HepG2 (cell line): Measurements from ENCODE around the gene NEU4. TPM values are rescaled to one million over a fixed set of nuclear protein-coding genes. Genes with fewer than 3 reads are reported as not detected.

Experiments
- CHCHD3 ChIP-seq: sonication (generic); formaldehyde crosslinking; IDR thresholded peaks from 2 replicates; pipeline ENCODE4 v1.8.0; 2022; ENCODE audit warnings: mild to moderate bottlenecking, missing genetic modification reagents, moderate library complexity
- LCORL ChIP-seq, 2 experiments: fragments of 450-650 bp in 1 of 2; sonication (generic) in 1 of 2; formaldehyde crosslinking in 1 of 2; IDR thresholded peaks; 2 replicates each; pipeline versions ENCODE4 v1.5.0 to v1.6.1; 2017 to 2020; ENCODE audit warnings: antibody characterized with exemption in 1 of 2, missing genetic modification reagents in 1 of 2
- MED1 ChIP-seq: sonication (generic); formaldehyde crosslinking; IDR thresholded peaks from 2 replicates; pipeline ENCODE4 v1.4.0; 2020; ENCODE audit warnings: missing genetic modification reagents
- MTF2 ChIP-seq: sonication (generic); formaldehyde crosslinking; IDR thresholded peaks from 2 replicates; pipeline ENCODE4 v1.5.0; 2020; ENCODE audit warnings: missing genetic modification reagents, borderline replicate concordance
- SIN3A ChIP-seq: IDR thresholded peaks from 2 replicates; pipeline ENCODE4 v1.6.1; 2011; ENCODE audit warnings: low read depth, mild to moderate bottlenecking, control low read depth, low read length, borderline replicate concordance
- SRF ChIP-seq: IDR thresholded peaks from 2 replicates; pipeline ENCODE4 v1.6.1; 2011; ENCODE audit warnings: mild to moderate bottlenecking, low read depth, low read length, moderate library complexity
- SRSF9 ChIP-seq: fragments of 200-400 bp; formaldehyde crosslinking; IDR thresholded peaks from 2 replicates; pipeline ENCODE4 v1.6.1; 2018; ENCODE audit warnings: borderline replicate concordance, mild to moderate bottlenecking, low read depth, low read length; ENCODE audit not compliant: insufficient read depth, poor library complexity, severe bottlenecking
- TFAP4 ChIP-seq: sonication (generic); IDR thresholded peaks from 2 replicates; pipeline ENCODE4 v1.6.1; 2016; ENCODE audit warnings: low read depth, borderline replicate concordance
- ZFP1 ChIP-seq: IDR thresholded peaks from 2 replicates; pipeline ENCODE4 v1.6.1; 2016
- ZNF160 ChIP-seq: sonication (generic); formaldehyde crosslinking; IDR thresholded peaks from 2 replicates; pipeline ENCODE4 v1.8.0; 2022; ENCODE audit warnings: mild to moderate bottlenecking, inconsistent platforms, missing genetic modification reagents
- ZNF30 ChIP-seq: sonication (generic); formaldehyde crosslinking; IDR thresholded peaks from 2 replicates; pipeline ENCODE4 v1.5.0; 2020; ENCODE audit warnings: mild to moderate bottlenecking, missing genetic modification reagents
- ZNF441 ChIP-seq: sonication (generic); formaldehyde crosslinking; IDR thresholded peaks from 2 replicates; pipeline ENCODE4 v1.7.0; 2021; ENCODE audit warnings: missing genetic modification reagents, borderline replicate concordance
- ZNF572 ChIP-seq: sonication (generic); formaldehyde crosslinking; IDR thresholded peaks from 2 replicates; pipeline ENCODE4 v1.5.1; 2020; ENCODE audit warnings: mild to moderate bottlenecking, missing genetic modification reagents
- ZNF784 ChIP-seq: sonication (generic); formaldehyde crosslinking; IDR thresholded peaks from 2 replicates; pipeline ENCODE4 v1.5.1; 2020; ENCODE audit warnings: missing genetic modification reagents, mild to moderate bottlenecking, borderline replicate concordance
- ZSCAN22 ChIP-seq: sonication (generic); formaldehyde crosslinking; IDR thresholded peaks from 2 replicates; pipeline ENCODE4 v1.4.0; 2020; ENCODE audit warnings: mild to moderate bottlenecking, missing genetic modification reagents
- polyA plus RNA-seq, 8 experiments: library from polyadenylated mRNA; depleted of rRNA in 3 of 8; stranded (reverse) in 7 of 8; unstranded in 1 of 8; fragments of >200 nt; fragmentation: Illumina TruSeq in 4 of 8; extraction: Trizol in 4 of 8; gene quantifications; 2 replicates each; pipeline versions ENCODE4 v1.2.1 to v1.2.3, GENCODE V29; 2011 to 2016; ENCODE audit warnings: low read depth in 4 of 8, missing spikeins in 1 of 8, mixed read lengths in 1 of 8; ENCODE audit not compliant: insufficient read depth in 1 of 8
- total RNA-seq, 5 experiments: library from RNA; depleted of rRNA; stranded (reverse); fragments of >200 nt; fragmentation: Illumina TruSeq; extraction: Trizol; gene quantifications; 2 replicates each; pipeline ENCODE4 v1.2.3, GENCODE V29; 2016; ENCODE audit warnings: low read depth in 1 of 5
- TF ChIP-seq, protein P1 (sequence below), 2 experiments: sonication (generic) in 1 of 2; formaldehyde crosslinking in 1 of 2; IDR thresholded peaks; 2 replicates each; pipeline versions ENCODE4 v1.6.1 to v1.9.0; 2014 to 2022; ENCODE audit warnings: antibody characterized with exemption in 1 of 2, borderline replicate concordance in 1 of 2, inconsistent platforms in 1 of 2, low read depth in 1 of 2, missing genetic modification reagents in 1 of 2
- TF ChIP-seq, protein P2 (sequence below): sonication (generic); formaldehyde crosslinking; IDR thresholded peaks from 2 replicates; pipeline ENCODE4 v1.5.1; 2020; ENCODE audit warnings: mild to moderate bottlenecking, missing genetic modification reagents

NEU4 gene
- total and polyA plus RNA-seq, 2 of the 13 experiments (the other 11 are each of a cell fraction or from before 2014, with no cell fraction given): 53.5 to 107 TPM

- TF ChIP-seq ZNF784 (CRISPR knock-in tag): 0 out of 2 replicates have a peak, but pooled peaks have one; percentile 13
- TF ChIP-seq, protein P1, sequence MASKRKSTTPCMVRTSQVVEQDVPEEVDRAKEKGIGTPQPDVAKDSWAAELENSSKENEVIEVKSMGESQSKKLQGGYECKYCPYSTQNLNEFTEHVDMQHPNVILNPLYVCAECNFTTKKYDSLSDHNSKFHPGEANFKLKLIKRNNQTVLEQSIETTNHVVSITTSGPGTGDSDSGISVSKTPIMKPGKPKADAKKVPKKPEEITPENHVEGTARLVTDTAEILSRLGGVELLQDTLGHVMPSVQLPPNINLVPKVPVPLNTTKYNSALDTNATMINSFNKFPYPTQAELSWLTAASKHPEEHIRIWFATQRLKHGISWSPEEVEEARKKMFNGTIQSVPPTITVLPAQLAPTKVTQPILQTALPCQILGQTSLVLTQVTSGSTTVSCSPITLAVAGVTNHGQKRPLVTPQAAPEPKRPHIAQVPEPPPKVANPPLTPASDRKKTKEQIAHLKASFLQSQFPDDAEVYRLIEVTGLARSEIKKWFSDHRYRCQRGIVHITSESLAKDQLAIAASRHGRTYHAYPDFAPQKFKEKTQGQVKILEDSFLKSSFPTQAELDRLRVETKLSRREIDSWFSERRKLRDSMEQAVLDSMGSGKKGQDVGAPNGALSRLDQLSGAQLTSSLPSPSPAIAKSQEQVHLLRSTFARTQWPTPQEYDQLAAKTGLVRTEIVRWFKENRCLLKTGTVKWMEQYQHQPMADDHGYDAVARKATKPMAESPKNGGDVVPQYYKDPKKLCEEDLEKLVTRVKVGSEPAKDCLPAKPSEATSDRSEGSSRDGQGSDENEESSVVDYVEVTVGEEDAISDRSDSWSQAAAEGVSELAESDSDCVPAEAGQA (IDR thresholded peaks at IDR 0.05; ENCODE audit: low read depth): no peak
- TF ChIP-seq, protein P1 (CRISPR knock-in tag; IDR thresholded peaks at IDR 0.05; ENCODE audit: borderline replicate concordance): no peak
- no peak for TF ChIP-seq MED1 (CRISPR knock-in tag)
- TF ChIP-seq MTF2 (CRISPR knock-in tag): no peak; the same call in 1 of the 2 replicates
- TF ChIP-seq SRSF9: no peak
- TF ChIP-seq ZFP1 (CRISPR knock-in tag): no peak
- no peak; the same call in 1 of the 2 replicates for TF ChIP-seq CHCHD3 (CRISPR knock-in tag)
- no peak for TF ChIP-seq SRF
- 0 out of 2 replicates have a peak, but pooled peaks have one; percentile 20 for TF ChIP-seq ZSCAN22
- TF ChIP-seq TFAP4: no peak
- TF ChIP-seq ZNF160 (CRISPR knock-in tag): peak; percentile 86
- TF ChIP-seq LCORL (IDR thresholded peaks at IDR 0.05): no peak
- TF ChIP-seq LCORL (CRISPR knock-in tag; IDR thresholded peaks at IDR 0.05): peak; percentile 57; the same call in 1 of the 2 replicates
- TF ChIP-seq ZNF572 (CRISPR knock-in tag): no peak; the same call in 1 of the 2 replicates
- TF ChIP-seq SIN3A: no peak
- peak; percentile 79; the same call in 1 of the 2 replicates for TF ChIP-seq ZNF30 (CRISPR knock-in tag)
- no peak for TF ChIP-seq ZNF441 (CRISPR knock-in tag)
- TF ChIP-seq, protein P2, sequence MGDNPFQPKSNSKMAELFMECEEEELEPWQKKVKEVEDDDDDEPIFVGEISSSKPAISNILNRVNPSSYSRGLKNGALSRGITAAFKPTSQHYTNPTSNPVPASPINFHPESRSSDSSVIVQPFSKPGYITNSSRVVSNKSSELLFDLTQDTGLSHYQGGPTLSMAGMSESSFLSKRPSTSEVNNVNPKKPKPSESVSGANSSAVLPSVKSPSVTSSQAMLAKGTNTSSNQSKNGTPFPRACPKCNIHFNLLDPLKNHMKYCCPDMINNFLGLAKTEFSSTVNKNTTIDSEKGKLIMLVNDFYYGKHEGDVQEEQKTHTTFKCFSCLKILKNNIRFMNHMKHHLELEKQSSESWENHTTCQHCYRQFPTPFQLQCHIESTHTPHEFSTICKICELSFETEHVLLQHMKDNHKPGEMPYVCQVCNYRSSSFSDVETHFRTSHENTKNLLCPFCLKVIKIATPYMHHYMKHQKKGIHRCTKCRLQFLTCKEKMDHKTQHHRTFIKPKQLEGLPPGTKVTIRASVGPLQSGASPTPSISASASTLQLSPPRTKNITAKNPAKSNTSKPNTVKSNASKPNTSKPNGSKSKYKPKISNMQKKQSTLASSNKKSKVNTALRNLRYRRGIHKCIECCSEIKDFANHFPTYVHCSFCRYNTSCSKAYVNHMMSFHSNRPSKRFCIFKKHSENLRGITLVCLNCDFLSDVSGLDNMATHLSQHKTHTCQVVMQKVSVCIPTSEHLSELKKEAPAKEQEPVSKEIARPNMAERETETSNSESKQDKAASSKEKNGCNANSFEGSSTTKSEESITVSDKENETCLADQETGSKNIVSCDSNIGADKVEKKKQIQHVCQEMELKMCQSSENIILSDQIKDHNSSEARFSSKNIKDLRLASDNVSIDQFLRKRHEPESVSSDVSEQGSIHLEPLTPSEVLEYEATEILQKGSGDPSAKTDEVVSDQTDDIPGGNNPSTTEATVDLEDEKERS (CRISPR knock-in tag): no peak
Observed at GRCh38 chr2:241770936-241771285, 38.1 kb upstream of the NEU4 start (continued).
